Cardiac fibroblast (primary cell): ENCODE data around the gene KDM6A.

Experiments used
- DNase-seq, 2 donors: peaks; one replicate each; pipeline versions ENCODE4 v3.0.0 to v3.0.0-alpha.2; 2010; ENCODE audit warnings: low read depth in 2 of 2
- H3K4me3 ChIP-seq, 2 donors: replicated peaks in 1 of 2; 1 replicate in 1 of 2; 2 replicates in 1 of 2; pipeline ENCODE4 v1.5.1; 2011; ENCODE audit warnings: low read depth in 2 of 2, low read length in 2 of 2, mild to moderate bottlenecking in 2 of 2, moderate library complexity in 1 of 2
- TF ChIP-seq, protein P1 (sequence below): IDR thresholded peaks from one replicate; pipeline ENCODE4 v1.5.1; 2011; ENCODE audit warnings: low read depth, mild to moderate bottlenecking, low read length, inconsistent platforms

The KDM6A gene

DNA sequence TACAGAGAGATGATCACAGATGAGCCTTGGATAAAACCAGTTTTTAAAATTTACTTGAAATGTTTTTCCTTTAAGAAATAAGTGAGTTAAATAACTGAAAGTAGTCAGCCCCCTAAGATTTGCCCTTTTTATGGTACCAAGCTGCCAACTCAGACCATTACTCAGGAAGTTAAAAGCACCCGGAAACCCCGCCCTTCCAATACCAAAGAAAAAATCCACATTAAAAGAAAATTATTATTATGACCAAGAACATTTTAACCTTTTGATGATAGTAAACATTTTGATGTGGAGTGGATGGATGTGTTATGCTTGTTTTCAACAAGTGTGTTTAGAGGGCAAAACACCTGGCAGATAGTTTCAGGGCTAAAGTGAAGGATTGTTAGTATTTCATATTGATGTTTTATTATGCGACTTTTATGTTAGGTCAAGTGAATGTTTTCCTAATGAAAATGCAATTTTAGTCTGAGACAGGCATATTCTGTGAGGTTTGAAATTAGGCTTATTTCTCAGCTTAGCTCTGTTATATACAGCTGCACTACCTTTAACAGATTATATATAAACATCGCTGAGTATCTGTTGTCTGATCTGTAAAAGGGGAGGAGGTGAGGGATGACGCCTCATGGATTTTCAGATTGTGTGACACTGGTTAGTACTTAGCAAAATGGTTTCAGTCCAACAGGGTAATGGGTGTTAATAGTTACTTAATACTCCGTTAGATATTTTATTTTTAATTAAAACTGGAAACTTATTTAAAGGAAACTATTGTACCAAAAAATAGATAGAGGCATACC, 89.0 kb downstream of the KDM6A start:
- H3K4me3 ChIP-seq, result no peak overlapping the region
- DNase-seq, result no peak

DNA sequence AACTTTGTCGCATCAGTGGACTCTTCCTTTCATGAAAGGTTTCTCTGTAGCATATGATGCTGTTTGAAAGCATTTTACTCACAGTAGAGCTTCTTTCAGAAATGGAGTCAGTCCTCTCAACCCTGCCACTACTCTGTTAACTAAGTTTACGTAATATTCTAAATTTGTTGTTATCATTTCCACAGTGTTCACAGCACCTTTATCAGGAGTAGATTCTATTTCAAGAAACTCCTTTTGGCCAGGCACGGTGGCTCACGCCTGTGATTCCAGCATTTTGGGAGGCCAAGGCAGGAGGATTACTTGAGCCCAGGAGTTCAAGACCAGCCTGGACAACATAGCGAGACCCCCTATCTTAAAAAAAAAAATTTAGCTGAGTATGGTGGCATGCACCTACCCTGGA, 90.0 kb downstream of the KDM6A start:
- H3K4me3 ChIP-seq, result no peak overlapping the region
- TF ChIP-seq, protein P1, sequence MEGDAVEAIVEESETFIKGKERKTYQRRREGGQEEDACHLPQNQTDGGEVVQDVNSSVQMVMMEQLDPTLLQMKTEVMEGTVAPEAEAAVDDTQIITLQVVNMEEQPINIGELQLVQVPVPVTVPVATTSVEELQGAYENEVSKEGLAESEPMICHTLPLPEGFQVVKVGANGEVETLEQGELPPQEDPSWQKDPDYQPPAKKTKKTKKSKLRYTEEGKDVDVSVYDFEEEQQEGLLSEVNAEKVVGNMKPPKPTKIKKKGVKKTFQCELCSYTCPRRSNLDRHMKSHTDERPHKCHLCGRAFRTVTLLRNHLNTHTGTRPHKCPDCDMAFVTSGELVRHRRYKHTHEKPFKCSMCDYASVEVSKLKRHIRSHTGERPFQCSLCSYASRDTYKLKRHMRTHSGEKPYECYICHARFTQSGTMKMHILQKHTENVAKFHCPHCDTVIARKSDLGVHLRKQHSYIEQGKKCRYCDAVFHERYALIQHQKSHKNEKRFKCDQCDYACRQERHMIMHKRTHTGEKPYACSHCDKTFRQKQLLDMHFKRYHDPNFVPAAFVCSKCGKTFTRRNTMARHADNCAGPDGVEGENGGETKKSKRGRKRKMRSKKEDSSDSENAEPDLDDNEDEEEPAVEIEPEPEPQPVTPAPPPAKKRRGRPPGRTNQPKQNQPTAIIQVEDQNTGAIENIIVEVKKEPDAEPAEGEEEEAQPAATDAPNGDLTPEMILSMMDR, result no peak
- DNase-seq, result no peak

More for the DNA sequence above, 89.0 kb downstream of the KDM6A start:
- TF ChIP-seq, protein P1, result no peak

DNA sequence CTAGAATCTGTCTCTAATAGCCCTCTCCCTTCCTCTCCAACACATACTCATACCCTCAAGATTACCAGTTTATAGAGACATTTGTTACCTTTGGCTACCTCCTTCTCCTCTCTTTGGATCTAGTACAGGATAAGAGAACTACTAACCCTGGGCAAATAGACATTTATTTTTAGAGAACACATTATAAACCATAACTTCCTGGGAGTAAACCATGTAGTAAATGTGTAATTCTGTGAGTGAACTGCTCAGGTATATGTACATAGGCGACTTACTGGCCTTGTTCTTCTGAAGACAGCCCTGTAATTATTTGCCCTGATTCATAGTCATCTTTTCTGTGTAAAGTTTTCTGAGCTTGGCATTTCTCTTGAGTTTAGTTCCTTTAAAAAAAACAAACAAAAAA, 94.2 kb downstream of the KDM6A start:
- no peak for DNase-seq
- TF ChIP-seq, protein P1, result no peak
- H3K4me3 ChIP-seq, result no peak overlapping the region

DNA sequence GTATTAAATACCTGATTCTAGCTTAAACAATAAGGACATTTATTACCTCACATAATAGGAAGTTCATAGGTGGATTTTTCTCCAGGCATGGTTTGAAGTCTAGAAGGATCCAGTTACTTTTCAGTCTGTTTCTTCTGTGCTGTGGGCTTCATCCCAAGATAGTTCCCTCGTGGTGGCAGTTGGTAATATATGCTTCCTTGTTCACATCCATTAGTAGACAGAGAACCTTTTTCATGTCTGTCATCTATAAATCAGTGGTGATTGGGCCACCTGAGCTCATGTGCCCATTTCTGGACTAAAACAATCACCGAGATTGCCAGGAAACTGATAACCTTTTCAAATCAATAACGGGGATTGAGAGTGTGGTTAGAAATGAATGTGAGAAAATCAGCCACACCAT, 97.7 kb downstream of the KDM6A start:
- TF ChIP-seq, protein P1, result no peak

DNA sequence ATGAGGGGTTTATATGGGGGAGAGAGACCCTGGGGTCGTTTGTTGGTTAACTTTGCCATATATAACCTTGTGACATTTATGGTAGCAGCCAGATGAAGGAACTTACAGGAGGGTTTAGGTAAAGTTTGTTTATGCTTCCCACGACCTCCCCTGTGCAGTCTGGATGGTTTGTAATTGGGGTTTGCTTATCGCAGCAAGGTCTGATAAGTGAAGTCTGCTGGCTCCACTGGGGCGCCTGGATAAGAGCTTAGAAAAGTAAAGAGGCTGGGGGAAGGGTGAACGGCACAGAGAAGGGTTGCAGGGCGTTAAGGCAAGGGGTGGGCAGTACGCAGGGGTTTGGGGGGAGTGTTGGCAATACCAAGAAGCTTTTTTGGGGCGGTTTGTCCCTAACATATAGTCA, 98.7 kb downstream of the KDM6A start:
- no peak overlapping the region for H3K4me3 ChIP-seq
- no peak for DNase-seq
- TF ChIP-seq, protein P1, result no peak

More for the DNA sequence above, 97.7 kb downstream of the KDM6A start:
- no peak overlapping the region for H3K4me3 ChIP-seq
- no peak for DNase-seq

DNA sequence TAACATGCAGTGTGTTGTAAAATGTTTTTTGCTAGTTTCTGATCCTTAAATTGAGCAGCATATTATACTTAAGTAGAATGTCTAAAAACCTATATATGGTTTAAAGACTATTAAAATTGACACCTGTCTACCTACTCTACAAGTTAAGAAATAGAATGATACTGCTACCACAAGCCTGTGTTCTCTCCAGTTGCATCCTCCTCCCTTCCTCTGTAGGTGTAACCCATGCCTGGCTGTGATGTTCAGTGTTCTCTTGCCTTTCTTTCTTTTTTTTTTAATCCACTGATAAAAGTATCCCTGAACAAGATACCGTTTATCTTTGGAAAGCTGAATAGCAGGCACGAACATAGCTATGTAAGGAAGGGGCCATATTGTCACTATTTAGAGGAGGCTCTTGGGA, 99.1 kb downstream of the KDM6A start:
- H3K4me3 ChIP-seq, result no peak overlapping the region
- no peak for DNase-seq
- TF ChIP-seq, protein P1, result no peak
